ENCODE results near the gene CMBL. TPM values are rescaled to one million over a fixed set of nuclear protein-coding genes. Genes with fewer than 3 reads are reported as not detected.

Gene CMBL
- total RNA-seq, 1 donor from 2014 or later: 5.9 TPM

DNA sequence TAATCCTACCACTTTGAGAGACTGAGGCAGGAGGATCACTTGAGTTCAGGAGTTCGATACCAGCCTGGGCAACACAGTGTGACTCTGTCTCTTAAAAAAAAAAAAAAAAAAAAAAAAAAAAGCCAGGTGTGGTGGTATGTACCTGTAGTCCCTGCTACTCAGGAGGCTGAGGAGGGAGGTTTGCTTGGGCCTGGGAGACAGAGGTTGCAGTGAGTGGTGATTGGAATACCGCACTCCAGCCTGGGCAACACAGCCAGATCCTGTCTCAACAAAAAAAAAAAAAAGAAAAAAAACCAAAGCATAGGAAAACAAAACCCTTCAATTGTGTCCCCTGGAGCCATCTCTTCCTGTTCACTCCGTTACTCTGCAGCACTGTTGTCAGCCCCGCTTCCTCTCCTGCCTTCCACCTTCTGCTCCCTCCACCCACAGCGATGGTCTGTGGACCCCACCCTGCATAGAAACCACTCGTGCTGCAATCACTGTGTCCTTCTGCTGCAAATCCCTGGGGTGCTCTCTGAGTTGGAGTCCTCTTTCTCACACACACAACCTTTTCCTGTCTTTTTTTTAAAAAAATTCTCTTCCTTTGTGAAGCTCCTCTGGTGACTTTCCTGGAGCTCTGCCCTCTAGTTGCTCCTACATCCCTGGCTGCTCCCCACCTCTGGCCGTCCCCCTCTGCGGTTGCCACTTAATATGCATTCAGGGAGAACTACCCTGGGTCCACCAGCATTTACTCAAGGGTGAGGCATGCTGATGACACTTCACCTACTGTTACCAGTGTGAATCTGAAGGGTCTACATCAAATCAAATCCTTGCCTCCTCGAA lies 35.4 kb downstream of the CMBL start:
- intact Hi-C loops (cut with DNase I): no loop called here
- Histone ChIP-seq H3K4me1 (no peaks in the 10 kb centered on the region), H3K4me3 (no peak overlapping the region), H3K36me3 (no peaks in the 10 kb centered on the region), H3K27ac (no peak overlapping the region), H3K27me3 (no peaks in the 10 kb centered on the region), H3K9me3 (no peaks in the 10 kb centered on the region)
- DNase-seq (ENCODE audit: extremely low spot score in 2 of 2): no peak
- TF ChIP-seq POLR2AphosphoS5 (IDR thresholded peaks at IDR 0.05; ENCODE audit: insufficient read depth in 1 of 2, low read depth in 1 of 2) (no peak), POLR2A (IDR thresholded peaks at IDR 0.05) (no peak)
- TF ChIP-seq, protein P1, sequence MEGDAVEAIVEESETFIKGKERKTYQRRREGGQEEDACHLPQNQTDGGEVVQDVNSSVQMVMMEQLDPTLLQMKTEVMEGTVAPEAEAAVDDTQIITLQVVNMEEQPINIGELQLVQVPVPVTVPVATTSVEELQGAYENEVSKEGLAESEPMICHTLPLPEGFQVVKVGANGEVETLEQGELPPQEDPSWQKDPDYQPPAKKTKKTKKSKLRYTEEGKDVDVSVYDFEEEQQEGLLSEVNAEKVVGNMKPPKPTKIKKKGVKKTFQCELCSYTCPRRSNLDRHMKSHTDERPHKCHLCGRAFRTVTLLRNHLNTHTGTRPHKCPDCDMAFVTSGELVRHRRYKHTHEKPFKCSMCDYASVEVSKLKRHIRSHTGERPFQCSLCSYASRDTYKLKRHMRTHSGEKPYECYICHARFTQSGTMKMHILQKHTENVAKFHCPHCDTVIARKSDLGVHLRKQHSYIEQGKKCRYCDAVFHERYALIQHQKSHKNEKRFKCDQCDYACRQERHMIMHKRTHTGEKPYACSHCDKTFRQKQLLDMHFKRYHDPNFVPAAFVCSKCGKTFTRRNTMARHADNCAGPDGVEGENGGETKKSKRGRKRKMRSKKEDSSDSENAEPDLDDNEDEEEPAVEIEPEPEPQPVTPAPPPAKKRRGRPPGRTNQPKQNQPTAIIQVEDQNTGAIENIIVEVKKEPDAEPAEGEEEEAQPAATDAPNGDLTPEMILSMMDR (IDR thresholded peaks at IDR 0.05): no peak

DNA sequence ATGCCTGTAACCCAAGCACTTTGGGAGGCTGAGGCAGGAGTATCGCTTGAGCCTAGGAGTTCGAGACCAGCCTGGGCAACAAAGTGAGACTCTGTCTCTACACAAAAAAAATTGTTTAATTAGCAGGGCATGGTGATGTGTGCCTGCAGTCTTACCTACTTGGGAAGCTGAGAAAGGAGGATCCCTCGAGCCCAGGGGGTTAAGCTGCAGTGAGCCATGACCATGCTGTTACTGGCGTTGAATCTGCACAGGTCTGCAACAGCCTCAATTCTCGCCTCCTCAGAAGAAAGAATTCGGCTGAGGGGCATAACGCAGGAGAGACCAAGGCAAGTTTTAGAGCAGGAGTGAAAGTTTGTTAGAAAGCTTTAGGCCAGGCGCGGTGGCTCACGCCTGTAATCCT lies 39.6 kb downstream of the CMBL start:
- Histone ChIP-seq H3K4me1 (no peaks in the 10 kb centered on the region), H3K36me3 (peaks cover 0 to 22% of the 10 kb centered on the region in 2 donors), H3K4me3 (no peak overlapping the region), H3K27me3 (no peaks in the 10 kb centered on the region), H3K9me3 (no peaks in the 10 kb centered on the region), H3K27ac (no peak overlapping the region)
- TF ChIP-seq, protein P1 (IDR thresholded peaks at IDR 0.05): no peak
- TF ChIP-seq POLR2A (IDR thresholded peaks at IDR 0.05) (no peak), POLR2AphosphoS5 (IDR thresholded peaks at IDR 0.05; ENCODE audit: insufficient read depth in 1 of 2, low read depth in 1 of 2) (no peak)
- no peak for DNase-seq (ENCODE audit: extremely low spot score in 2 of 2)
- intact Hi-C loops (cut with DNase I): no loop called here

DNA sequence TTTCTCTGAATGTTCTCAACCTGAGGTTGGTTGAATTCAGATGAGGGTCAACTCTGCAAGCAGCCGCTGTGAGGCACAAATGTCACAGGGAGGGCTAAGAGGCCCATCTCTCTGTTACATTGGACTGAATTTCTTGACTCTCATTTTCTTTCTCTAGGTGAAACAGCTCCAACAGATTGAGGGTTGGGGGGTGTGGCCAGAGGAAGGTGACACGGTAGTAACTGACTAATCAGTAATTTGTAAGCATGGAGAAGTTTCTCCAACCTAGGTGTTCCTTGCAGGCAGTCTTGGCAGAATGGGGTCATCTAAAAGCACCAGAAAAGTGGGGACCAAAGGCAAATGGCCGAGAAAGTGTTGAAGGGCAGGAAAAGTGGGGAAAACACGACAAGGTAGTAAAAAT lies 40.9 kb downstream of the CMBL start:
- Histone ChIP-seq H3K36me3 (peaks cover 0 to 35% of the 10 kb centered on the region in 2 donors), H3K27ac (no peak overlapping the region), H3K27me3 (no peaks in the 10 kb centered on the region), H3K4me1 (no peaks in the 10 kb centered on the region), H3K9me3 (no peaks in the 10 kb centered on the region), H3K4me3 (no peak overlapping the region)
- TF ChIP-seq, protein P1 (IDR thresholded peaks at IDR 0.05): no peak
- TF ChIP-seq POLR2AphosphoS5 (IDR thresholded peaks at IDR 0.05; ENCODE audit: insufficient read depth in 1 of 2, low read depth in 1 of 2) (no peak), POLR2A (IDR thresholded peaks at IDR 0.05) (no peak)
- intact Hi-C loops (cut with DNase I): no loop called here
- DNase-seq (ENCODE audit: extremely low spot score in 2 of 2): no peak

DNA sequence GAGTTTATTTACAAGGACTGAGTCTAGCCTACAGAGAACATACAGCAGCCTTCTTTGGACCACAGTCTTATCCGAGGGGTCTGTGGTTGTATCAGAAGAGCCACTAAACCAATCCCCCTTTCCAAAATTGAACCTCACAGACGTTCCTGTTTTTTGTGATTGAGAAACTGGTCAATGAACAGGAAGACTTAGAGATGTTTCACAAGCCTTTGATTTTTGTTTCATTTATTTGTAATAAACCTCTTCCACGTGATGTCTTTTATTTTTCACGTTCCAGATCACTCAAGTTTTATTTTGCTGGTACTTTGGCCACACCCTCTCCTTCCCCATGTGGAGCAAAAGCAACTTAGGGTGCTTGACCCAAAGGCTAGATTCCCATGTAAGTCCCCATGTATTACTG lies 41.6 kb downstream of the CMBL start:
- Histone ChIP-seq H3K36me3 (peaks cover 0 to 42% of the 10 kb centered on the region in 2 donors), H3K9me3 (no peaks in the 10 kb centered on the region), H3K4me3 (no peak overlapping the region), H3K27ac (no peak overlapping the region), H3K27me3 (no peaks in the 10 kb centered on the region), H3K4me1 (no peaks in the 10 kb centered on the region)
- TF ChIP-seq POLR2A (IDR thresholded peaks at IDR 0.05) (no peak), POLR2AphosphoS5 (IDR thresholded peaks at IDR 0.05; ENCODE audit: insufficient read depth in 1 of 2, low read depth in 1 of 2) (no peak)
- TF ChIP-seq, protein P1 (IDR thresholded peaks at IDR 0.05): no peak
- intact Hi-C loops (cut with DNase I): no loop called here
- no peak for DNase-seq (ENCODE audit: extremely low spot score in 2 of 2)

Measured in vagina (tissue), 2 donors.